HG02571 (cell line): ENCODE results near the gene FANCG.

ENCODE experiments used
- ATAC-seq: cut with Tn5 transposase; IDR thresholded peaks from one replicate; pipeline ENCODE4 v1.9.1; 2021; ENCODE audit warnings: mild to moderate bottlenecking, moderate library complexity; ENCODE audit not compliant: unreplicated experiment

The FANCG gene

DNA sequence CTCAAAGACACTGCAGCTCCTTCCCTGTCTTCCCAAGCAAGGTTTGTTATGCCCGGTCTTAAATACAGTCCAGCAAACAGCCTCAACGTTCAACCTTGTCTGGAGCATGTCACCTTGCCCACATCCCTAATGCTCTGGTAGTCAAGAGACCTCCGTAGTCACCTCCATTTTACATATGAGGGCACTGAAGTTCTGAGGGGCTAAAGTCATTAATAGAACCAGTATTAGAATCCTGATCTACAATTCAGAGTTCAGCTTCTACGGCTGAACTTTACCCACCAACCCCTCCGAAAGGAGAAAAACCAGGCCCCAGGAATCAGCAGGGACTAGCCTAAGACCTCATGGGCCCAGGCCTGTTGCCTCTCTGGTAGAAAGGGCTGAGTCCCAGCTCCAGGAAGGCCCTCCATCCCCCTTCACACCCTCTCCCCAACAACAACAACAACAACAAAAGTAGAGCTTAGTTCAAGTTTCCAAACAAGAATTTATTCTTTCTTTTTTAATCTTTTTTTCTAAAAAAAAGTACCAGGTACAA, 24.0 kb upstream of the FANCG start:
- ATAC-seq = no peak

DNA sequence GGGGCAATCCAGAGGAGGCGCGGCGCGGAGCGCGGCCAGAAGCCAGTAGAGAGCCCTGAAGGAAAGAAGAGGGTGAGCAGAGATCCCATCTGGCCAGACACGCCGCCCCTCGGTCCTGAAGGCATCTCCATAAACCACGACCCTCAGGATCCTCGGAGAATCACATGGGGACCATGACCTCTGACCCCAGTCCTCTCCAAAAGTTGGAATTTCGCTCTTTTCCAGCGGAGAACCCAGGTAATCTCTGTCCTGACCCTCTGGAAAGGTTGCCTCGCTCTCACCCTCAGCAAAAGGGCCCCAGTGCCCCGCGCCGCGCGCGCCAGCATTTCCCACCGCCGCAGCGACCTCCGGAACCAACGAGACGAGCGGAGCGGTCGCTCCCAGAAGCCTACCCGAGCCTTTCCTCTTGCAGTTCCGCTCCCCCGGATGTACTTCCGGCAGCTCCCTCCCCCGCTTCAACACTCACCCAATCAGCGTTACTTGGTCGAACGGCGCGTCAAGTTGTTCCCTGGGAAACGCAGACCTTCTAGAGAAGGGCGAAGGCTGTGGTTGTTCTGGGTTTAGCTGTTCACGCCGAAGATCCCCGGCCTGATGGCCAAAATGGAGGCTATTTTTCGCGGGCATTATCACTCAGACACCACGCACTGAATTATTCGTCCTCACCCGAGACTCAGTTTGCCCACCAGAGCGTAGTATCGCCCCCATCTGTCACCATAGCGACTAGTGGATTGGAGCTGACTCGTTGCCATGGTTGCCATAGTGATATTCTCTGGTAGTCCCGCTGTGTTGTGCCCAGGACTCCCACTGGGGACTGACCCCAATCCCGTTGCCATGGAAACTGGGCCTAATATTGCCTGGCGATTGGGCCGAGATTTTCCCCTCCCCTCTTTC, 23.3 kb upstream of the FANCG start, which contains the start of gene STOML2:
Gene STOML2 (minus strand): TSS at position 363 of the 891 bp plus-strand sequence. CDS start 37 bp downstream, at position 326.
- peak; percentile 97 for ATAC-seq

DNA sequence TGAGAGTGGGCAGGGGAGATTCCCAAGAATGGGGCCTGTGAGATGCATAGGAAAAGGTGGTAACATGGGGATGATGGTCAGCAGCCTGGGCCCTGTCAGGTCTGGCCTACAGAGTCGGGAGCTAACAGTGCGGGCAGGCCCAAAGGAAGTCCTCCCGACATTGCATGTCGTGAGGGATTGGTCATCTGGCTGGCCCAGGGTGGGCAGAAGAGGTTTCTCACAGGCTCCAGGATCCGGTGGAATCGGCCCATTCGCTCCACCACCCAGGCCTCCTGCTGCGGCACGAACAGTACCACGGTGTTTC, 22.7 kb upstream of the FANCG start:
- no peak for ATAC-seq

DNA sequence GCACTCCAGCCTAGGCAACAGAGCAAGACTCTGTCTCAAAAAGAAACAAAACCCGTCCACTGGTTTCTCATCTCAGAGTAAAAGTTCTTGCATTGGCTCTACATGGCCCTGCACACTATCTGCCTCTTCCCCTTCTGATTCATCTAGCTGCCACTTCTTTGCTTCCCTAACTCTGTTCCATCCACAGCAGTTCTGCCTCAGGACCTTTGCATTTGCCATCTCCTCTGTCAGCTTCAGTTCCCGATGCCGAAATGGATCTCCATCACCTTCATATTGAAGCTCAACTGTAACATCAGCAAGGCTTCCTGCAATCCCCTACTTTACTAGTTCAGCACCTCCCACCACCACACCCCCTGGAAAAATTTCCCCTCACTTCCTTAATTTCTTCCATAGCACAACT, 17.8 kb upstream of the FANCG start:
- no peak for ATAC-seq

DNA sequence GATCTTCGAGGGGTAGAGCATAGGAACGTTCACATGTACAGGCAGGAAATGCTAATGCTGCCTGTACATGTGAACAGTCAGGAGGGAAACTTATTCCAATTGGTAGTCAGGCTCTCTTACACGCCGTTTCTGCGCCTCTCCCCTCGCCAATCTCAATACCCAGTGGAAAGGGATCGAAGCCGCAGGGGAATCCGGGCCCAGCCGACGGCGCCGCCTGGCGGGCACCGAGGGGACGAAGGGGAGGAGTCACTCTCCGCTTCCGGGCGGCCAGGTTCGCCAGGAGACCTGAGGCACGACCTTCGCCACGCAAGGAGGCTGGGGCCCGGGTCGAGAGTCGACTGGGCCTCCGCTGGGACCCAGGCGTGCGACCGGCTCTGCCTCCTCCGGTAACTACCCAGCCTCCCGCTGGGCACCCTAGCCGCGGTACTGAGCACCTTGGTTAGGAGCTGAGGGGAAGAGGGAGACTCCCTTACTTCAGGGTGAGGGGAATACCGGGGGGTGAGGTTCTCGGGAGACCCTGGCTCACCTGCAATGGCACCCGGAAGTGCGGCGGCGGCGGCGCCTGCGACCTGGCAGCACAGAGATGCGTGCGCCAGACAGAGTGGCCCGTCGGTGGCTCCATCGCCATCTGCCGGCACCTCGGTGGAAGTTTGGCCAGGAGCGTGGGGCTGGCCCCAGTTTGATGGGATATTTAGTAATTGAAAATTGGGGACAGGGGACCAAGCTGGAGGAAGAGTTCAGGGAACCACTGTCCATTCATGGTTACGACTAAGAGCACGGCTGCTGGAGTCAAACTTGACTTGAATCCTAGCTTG, 16.5 kb upstream of the FANCG start, which contains the start of gene PIGO:
Gene PIGO (minus strand): TSS at position 557 of the 815 bp plus-strand sequence. CDS start 1,026 bp downstream, outside the sequence.
- peak; percentile 85 for ATAC-seq

DNA sequence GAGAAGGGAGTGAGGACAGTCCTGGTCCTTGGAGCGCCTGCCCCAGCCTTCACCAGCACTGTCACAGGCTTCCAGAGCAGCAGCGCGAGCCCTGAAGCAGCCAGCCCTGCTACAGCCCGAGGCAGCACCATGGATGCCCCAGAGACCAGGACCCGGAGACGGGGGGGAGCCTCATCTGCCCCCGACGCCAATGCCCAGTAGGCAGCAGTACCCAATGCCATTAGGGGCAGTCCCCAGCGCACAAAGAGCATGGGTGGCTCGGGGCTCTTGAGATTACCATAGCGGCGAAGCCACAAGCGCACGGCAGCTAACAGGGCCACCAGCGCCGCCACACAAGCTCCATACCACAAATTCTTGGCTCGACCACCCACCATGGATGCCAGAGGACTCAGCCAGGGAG, 11.8 kb upstream of the FANCG start:
- no peak for ATAC-seq

DNA sequence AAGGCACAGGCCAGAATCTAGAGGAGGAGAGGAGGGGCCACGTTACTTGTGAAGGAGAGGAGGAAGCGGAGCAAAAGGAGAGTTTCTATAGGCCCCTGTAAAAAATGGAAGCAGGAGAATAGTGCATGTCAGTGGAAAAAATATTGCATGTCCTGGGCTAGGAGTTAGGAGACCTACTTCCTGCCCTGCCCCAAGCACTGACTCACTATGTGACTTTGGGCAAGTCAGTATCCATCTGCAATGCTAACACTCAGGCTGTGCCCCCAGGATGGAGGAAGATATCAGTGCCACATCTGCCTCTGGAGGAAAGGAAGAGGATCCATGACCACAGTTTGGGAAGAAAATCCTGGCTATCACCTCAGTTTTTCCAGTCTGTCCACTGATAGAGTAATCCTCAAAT, 9.7 kb upstream of the FANCG start:
- no peak for ATAC-seq

DNA sequence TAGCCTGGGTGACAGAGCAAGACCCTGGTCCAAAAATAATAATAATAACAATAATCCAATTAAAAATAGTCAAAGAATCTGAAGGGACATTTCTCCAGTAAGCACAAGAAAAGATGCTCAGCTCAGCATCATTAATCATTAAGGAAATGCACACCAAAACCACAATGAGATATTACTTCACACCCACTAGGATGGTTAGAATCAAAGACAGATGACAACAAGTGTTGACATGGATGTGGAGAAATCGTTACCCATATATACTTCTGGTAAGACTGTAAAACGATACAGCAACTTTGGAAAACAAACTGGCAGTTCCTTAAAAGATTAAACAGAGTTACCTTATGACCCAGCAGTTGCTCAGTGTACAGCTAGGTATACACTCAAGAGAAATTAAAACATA, 5.3 kb upstream of the FANCG start:
- no peak for ATAC-seq

DNA sequence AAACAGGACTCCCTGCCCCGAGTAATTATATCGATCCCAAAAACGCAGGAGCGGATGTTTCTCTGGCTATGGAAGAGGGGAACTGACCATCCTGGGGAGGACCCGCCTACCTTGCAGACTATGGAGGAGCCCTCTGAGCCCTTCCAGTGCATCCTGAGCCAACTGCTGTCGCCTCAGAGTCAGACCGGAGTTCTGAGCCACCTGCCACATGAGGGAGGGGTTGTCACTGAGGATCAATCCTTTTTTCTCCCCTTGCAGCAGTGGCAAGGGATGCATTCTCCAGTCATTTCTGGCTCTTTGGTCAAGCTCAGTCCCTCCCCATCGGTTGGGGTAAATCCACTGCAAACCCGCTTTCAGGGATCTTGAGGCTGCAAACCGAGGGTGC, 709 bp downstream of the FANCG start:
- no peak for ATAC-seq

DNA sequence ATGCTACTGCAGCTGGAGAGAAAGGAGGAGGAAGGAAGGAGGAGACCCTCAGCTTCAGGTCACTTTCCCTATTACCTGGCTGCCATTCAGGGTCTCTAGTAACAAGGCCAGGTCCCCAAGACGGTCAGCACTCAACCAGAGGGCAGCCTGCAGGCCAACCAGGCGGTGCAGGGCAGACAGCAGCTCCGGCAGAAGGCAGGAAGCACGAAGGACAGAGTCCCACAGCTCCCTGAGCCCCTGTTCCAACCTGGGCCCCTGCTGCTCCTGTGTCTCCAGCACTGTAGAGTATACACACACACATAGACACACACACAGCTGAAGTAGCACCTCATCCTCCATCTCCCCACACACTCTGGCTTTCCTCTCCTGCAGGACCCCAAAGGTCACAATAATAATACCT, 1.7 kb downstream of the FANCG start:
- no peak for ATAC-seq

DNA sequence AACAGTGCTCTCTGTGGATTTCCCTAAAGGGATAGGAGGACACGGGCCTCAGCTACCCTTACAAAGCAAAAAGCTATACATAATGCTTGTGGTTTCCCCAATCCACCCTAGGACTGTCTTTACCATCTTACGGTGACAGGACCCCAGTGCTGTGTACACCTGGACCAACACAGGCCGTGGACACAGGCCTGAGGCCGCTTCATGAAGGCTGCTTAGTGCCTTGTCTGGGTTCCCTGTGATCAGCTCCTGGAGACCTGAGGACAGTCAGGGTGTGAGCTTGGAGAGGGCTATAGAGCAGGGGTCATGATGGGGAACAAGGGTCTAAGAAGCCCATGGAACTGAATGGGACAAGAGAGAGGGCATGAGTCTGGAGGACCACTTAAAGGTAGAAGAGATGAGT, 2.9 kb downstream of the FANCG start:
- ATAC-seq = no peak

DNA sequence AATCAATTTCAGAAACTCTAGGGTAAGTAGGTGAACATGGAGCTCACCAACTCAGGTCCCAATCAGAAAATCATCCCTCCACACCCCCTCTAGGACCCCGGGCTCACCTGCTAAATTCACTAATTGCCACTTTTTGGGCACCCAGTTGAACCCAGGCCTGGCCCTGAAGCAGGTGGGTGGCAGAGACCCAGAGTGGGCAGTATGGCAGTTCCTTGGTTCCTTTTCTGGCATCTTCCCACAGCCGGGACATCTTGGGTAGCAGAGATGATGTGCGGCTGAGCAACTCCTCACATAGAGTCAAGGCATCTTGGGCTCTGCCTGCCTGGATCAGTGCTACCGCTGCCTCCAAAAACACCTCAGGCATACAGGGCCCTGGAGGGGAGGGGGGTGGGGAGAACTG, 4.4 kb downstream of the FANCG start:
- no peak for ATAC-seq

DNA sequence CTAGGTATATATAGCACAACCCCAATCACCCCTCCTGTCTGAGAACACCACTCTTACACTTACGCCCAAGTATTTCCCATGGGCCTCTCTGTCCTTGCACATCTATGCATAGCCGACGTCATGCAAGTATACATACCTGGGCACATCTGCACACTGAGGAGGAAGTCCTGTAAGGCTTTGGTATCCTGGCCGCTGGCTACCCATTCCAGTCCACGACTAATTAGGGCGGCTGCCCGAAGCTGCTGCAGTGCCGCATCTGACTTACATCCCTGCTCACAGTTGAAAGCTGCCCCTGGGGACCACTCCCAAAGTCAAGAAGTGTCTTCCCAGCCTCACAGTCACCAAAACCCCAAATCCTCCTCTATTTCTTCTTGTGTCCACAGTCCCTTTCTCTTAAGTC, 5.0 kb downstream of the FANCG start:
- ATAC-seq = no peak

DNA sequence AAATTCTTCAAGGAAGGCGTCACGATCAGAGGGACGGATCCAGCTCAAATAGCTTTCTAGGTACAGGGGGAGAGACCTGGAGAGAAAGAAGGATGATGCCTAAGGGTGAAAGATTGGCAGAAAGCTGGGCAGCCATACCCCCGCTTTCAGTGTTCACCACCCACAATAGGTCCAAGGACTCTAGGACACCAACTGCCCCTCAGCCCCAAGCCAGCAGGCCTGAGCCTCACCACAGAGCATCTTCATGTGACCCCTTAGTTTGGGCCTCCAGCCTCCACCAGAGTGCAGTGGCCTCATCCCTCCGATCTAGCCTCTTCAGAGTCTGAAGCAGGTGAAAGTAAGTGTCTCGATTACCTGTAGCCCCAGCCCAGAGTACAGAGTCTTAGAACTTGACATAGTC, 5.6 kb downstream of the FANCG start:
- ATAC-seq = no peak

DNA sequence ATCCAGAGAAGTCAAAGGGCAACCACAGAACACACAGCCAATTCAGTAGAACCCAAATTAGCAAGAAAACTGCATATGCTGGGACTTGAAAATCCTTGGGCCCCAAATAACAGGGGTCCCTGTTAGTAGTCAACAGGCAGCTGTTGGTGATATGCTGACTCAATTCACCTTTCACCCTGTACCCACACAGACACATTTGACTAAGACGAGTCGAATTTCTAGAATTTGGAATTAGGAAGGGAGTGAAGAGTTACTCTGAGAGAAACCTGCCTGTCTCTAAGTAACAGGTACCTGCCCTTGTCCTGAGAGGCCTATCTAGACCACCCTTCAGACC, 6.5 kb downstream of the FANCG start:
- ATAC-seq = no peak

DNA sequence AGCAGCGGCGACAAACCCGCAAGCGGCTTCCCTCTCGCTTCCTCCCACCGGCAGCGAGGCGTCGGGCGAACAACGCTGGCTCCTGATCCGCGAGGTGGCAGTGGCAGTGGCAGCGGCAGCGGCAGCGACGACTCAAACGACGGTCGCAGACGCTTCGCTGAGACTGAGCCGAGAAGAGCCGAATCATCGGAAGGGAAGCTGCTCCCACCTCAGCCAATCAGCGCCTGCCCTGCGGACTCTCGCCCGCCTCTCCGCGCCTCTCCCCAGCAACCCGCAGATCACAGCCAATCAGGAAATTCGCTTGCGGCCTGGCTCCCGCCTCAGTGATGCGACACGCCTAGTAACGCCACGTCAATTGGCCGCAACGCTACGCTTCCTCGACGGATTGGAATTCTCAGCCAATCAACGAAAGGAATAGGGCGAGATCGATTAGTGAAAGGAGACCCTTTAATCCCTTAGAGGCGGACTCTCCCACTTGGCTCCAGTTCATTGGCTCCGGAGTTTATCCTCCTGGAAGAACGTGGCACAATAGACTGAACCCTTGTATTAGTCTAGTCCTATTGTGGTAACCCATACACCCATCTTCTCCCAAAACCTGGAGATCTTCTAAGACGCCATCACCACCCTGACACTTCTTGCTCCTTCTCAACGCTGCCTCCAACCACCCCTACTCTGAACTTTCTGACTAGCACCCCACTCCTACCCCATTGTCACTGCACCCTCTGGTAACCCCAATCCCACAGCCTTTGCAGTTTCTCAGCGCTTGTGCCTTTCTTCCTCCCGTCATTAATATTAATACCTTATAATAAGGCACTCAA, 7.1 kb downstream of the FANCG start, which contains the start of gene VCP:
Gene VCP (minus strand): TSS at position 165 of the 818 bp plus-strand sequence. CDS start 272 bp downstream, outside the sequence.
- ATAC-seq = peak; percentile 88

DNA sequence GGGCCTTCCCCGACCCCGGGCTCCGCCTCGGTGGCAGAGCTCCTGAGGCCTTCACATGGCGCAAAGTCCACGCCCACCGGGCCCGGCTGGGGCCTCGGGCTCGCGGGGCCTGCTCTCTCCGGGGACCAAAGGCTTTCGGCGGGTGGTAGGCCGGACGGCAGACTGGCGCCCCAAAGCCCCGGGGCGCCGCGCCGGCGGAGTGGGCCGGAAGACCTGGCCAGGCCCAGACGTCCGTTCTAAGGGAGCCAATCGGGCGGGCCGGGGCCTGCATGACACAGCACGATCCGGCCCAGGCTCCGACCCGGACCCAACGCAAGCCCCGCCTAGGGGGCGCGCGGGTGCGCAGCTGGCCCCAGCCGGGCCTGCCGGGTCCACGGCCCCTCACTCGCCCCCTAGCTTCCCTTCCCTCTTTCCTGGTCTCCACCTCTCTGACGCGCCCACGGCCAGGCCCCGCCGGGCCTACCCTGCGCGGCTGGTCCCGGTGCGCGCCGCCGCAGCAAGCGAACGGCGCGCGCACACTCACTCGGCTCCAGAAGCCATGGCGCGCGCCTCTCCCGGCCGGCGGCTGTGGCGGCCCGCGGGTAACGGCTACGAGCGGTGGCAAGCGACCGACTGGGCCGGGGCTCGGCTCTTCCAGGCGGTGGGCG, 7.8 kb downstream of the FANCG start:
- ATAC-seq = peak; percentile 39

DNA sequence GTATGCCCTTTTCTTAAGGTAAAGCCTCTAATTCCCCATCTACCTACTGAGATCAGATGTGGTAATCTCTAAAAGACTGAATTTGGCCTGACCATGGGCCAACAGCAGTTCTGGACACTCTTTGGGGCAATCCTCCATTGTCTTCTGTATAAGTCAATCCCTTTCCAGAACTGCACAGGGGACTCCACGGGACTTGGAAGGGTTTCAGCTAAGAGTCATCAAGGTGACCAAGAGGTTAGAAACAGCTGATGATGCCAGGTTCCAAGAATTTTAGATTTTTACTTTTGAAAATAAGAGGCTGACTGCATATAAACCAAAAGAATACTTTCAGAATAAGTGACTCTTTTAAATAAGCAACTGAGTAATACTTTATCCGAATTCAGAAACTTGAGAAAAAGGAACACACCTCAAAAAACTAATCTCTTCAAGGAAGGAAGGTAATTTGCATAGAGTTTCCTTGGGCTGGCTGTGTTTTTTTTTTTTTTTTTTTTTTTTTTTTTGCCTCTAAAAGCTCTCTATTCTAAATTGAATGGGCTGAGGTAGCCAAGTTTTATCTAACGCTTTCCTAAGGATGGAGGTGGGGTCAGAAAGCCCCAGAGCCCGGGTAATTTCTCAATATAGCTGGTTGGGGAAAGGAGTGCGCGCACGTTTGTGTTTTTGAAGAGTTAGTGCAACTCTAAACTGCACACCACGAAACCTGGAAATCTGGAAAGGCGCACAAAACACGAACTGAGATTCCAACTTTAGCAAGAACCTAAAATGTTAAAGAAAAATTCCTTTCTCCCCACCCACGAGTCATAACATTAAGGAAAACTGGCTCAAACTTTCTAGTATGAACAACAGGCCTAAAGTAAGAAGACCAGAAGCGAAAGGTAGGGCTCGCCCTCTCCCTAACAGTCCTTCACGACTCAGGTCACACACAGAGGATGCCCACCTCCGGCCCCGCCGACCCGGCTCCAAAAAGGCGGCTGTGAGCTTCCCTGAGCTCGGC, 8.6 kb downstream of the FANCG start:
- no peak for ATAC-seq

DNA sequence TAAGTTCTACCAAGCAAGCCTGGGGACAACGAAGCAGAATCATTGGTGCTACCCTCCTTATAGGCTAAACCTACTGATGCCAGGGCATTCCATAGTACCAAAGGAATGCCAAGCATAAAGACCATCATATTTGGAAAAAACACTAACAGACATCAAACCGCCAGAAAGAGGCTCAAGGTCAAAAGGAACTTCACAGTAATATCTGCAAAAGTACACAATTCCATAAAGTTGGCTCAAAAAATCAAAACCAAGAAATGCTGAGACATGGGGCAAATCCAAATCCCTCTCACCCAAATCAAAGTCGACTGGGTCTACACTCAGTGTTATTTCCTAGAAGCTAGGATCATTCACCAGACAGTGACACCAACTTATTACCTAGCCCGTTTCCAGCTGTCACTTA, 10.7 kb downstream of the FANCG start:
- no peak for ATAC-seq
